Ectodermal cell (in vitro differentiated cells): ENCODE data around the gene UBE2D1.
"Not testable (repeated sequence)": the region's sequence is repeated elsewhere in the genome, so short reads cannot be mapped to it uniquely, and the experiment has no call there.

ENCODE experiments used
- H3K27ac ChIP-seq: 2 replicates; pipeline ENCODE4 v1.7.0; 2013; ENCODE audit warnings: mild to moderate bottlenecking, low read depth, low read length; ENCODE audit not compliant: insufficient read depth, poor library complexity, severe bottlenecking
- H3K27me3 ChIP-seq: 2 replicates; pipeline ENCODE4 v1.7.0; 2013; ENCODE audit warnings: mild to moderate bottlenecking, low read length; ENCODE audit not compliant: insufficient read depth, control insufficient read depth, poor library complexity, severe bottlenecking
- H3K36me3 ChIP-seq: one replicate; pipeline ENCODE4 v1.7.0; 2013; ENCODE audit warnings: low read length; ENCODE audit not compliant: control insufficient read depth, insufficient read depth
- H3K4me1 ChIP-seq: one replicate; pipeline ENCODE4 v1.7.0; 2013; ENCODE audit warnings: low read length; ENCODE audit not compliant: control insufficient read depth, insufficient read depth
- H3K4me3 ChIP-seq: 2 replicates; pipeline ENCODE4 v1.7.0; 2013; ENCODE audit warnings: low read depth, low read length, control low read depth; ENCODE audit not compliant: insufficient read depth
- H3K9me3 ChIP-seq: 2 replicates; pipeline ENCODE4 v1.7.0; 2013; ENCODE audit warnings: mild to moderate bottlenecking, low read length, moderate library complexity; ENCODE audit not compliant: control insufficient read depth
- WGBS, 2 experiments: methylation state at CpG; one replicate each; pipeline ENCODE4 v1.1.7; 2013; ENCODE audit warnings: missing lambda C conversion rate in 2 of 2; 5-methylcytosine and 5-hydroxymethylcytosine counted together

The UBE2D1 gene

DNA sequence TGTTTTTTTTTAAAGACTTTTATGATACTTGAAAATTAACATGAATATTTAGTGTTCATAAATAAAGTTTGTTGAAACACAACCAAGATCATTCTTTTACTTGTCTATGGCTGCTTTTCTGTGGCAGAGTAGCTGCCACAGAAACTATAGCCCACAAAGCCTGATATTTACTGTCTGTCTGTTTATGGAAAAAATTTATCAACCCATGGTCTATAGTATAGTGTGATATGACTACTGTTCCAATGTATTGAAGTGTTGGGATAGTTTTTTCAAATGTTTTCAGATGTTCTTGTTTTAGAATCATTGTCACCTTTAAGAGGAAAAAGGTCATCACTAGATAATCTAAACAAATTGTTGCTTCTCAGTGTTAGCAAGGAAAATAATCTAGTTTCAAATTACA, 61.3 kb downstream of the UBE2D1 start:
- Histone ChIP-seq H3K4me1 (no peaks in the 10 kb centered on the region), H3K9me3 (no peaks in the 10 kb centered on the region), H3K36me3 (peaks cover 15% of the 10 kb centered on the region), H3K4me3 (no peak overlapping the region), H3K27ac (no peak overlapping the region), H3K27me3 (no peaks in the 10 kb centered on the region)

DNA sequence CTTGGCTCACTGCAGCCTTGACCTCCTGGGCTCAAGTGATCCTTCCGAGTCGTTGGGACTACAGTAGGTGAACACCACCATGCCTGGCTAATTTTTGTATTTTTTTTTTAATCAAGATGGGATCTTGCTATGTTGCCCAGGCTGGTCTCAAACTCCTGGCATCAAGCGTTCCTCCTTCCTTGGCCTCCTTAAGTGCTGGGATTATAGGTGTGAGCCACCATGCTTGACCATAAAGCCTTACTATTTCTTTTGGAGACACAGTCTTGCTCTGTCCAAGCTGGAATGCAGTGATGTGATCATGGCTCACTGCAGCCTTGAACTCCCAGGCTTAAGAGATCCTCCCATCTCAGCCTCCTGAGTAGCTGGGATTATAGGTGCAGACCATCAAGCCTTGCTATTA, 63.0 kb downstream of the UBE2D1 start:
- H3K36me3 ChIP-seq, result peaks cover 15% of the 10 kb centered on the region
- 91 to 96% methylated on average over 3 of the region's 3 CpGs for WGBS, 2 experiments
- H3K4me3 ChIP-seq, result no peak overlapping the region
- H3K9me3 ChIP-seq, result no peaks in the 10 kb centered on the region
- no peak overlapping the region for H3K27ac ChIP-seq
- H3K4me1 ChIP-seq, result no peaks in the 10 kb centered on the region
- no peaks in the 10 kb centered on the region for H3K27me3 ChIP-seq

DNA sequence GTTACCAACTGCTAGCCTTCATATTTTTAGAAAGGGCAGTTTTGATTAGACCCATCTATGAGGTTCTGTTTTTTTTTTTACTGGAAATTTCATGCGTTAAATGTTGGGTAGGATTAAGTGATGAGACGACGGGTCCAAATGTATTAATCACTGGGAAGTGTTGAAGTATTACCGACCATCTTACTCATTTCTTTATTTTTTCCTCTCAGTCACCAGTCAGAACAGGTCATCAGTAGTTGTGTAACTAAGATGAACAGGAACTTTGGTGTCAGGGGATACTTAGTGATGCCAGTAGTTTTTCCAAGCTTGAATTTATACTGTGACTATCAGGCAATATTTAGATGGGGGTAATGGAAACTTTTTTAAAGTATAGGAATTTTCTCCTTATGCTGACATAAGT, 64.6 kb downstream of the UBE2D1 start:
- Histone ChIP-seq H3K4me1 (no peaks in the 10 kb centered on the region), H3K27ac (no peak overlapping the region), H3K27me3 (no peaks in the 10 kb centered on the region), H3K36me3 (peaks cover 15% of the 10 kb centered on the region), H3K4me3 (no peak overlapping the region), H3K9me3 (no peaks in the 10 kb centered on the region)
- WGBS, 2 experiments, result 93 to 98% methylated on average over 4 of the region's 4 CpGs

DNA sequence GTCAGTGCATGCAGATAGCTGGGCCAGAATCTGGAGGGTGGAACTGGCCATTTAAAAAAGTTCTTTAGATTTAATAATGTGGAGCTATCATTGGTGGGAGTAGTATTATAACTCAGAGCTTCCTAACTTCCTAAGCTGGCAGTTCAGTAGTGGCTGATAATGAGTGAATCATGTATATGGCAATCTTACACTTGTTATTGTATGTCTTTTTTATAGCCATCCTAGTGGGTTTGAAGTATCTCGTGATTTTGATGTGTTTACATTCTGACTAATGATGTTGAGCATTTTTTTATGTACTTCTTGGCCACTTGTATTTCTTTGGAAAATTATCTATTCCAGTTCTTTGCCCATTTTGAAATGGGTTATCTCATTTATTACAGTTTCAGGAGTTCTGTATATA, 65.8 kb downstream of the UBE2D1 start:
- Histone ChIP-seq H3K27me3 (no peaks in the 10 kb centered on the region), H3K4me3 (no peak overlapping the region), H3K36me3 (peaks cover 11% of the 10 kb centered on the region), H3K4me1 (no peaks in the 10 kb centered on the region), H3K9me3 (no peaks in the 10 kb centered on the region), H3K27ac (no peak overlapping the region)
- 87% methylated on average over 1 of the region's 1 CpG; no CpG with 5 or more reads in 1 of the 2 experiments for WGBS, 2 experiments

DNA sequence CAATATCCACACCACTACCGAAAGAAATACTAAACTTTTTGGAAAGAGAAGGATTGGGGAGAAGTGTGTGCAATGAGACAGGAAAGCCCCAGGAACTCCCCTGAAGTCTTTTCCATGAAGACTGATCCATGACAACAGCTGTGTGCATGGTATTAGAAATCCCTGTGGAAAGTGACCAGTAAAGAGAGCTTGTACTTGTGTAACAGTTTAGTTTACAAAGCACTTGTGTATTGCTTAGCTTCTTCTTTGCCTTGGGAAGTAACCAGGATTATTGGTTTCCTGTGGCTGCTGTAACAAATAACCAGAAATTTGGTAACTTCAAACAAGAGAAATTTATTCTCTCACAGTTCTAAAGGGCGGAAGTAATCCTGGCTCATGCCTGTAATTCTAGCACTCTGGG, 69.2 kb downstream of the UBE2D1 start:
- H3K9me3 ChIP-seq, result no peaks in the 10 kb centered on the region
- no peaks in the 10 kb centered on the region for H3K27me3 ChIP-seq
- H3K27ac ChIP-seq, result no peak overlapping the region
- no peaks in the 10 kb centered on the region for H3K4me1 ChIP-seq
- H3K4me3 ChIP-seq, result no peak overlapping the region
- H3K36me3 ChIP-seq, result no peaks in the 10 kb centered on the region
- WGBS, 2 experiments, result 88 to 96% methylated on average over 1 to 2 of the region's 2 CpGs

DNA sequence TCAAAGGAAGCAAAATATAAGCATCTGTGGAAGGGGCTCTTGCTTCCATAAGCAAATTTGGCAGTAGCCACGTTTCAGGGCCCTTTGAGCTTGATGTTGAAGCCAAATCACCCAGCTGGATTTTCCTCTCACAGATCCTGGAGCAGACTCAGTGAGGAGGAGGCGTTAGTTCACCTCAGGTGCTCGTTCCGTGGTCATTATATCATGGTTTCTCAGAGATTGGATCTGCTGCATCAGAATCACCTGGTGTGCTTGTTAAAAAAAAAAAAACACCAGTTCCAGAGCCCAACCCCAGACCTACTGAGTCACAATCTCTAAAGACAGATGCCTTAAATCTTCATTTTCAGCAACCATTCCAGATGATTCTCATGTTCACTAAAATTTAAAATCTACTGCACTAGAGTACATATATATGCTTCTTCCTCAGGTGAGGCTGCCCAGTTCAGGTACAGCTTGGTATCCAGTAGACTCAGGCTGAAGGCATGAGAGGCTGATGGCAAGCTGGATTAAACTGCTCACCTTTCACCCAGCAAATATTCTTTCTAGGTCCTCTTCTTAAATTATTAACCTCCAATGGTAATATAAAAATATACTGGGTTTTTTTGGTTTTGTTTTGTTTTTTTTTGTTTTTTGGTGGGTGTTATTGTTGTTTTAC, 75.3 kb downstream of the UBE2D1 start:
- no peak overlapping the region for H3K4me3 ChIP-seq
- no peaks in the 10 kb centered on the region for H3K27me3 ChIP-seq
- WGBS, 2 experiments, result 87 to 92% methylated on average over 4 of the region's 4 CpGs
- H3K36me3 ChIP-seq, result no peaks in the 10 kb centered on the region
- no peaks in the 10 kb centered on the region for H3K9me3 ChIP-seq
- H3K27ac ChIP-seq, result no peak overlapping the region
- peaks cover 7% of the 10 kb centered on the region for H3K4me1 ChIP-seq

- 24 to 25% methylated on average over 2 of the region's 2 CpGs for WGBS, 2 experiments
- H3K27me3 ChIP-seq, result no peaks in the 10 kb centered on the region
Measured at GRCh38 chr10:58412502-58412961, 77.7 kb downstream of the UBE2D1 start.

GRCh38 chr10:58414270-58415041, 79.7 kb downstream of the UBE2D1 start:
- Histone ChIP-seq H3K27ac (no peak overlapping the region), H3K9me3 (no peaks in the 10 kb centered on the region), H3K36me3 (no peaks in the 10 kb centered on the region), H3K27me3 (no peaks in the 10 kb centered on the region), H3K4me3 (no peak overlapping the region), H3K4me1 (peaks cover 7% of the 10 kb centered on the region)
- 76 to 78% methylated on average over 5 of the region's 5 CpGs for WGBS, 2 experiments

More at GRCh38 chr10:58412502-58412961, 77.7 kb downstream of the UBE2D1 start:
- Histone ChIP-seq H3K27ac (no peak overlapping the region), H3K36me3 (no peaks in the 10 kb centered on the region), H3K4me3 (no peak overlapping the region), H3K9me3 (no peaks in the 10 kb centered on the region), H3K4me1 (peaks cover 7% of the 10 kb centered on the region)

DNA sequence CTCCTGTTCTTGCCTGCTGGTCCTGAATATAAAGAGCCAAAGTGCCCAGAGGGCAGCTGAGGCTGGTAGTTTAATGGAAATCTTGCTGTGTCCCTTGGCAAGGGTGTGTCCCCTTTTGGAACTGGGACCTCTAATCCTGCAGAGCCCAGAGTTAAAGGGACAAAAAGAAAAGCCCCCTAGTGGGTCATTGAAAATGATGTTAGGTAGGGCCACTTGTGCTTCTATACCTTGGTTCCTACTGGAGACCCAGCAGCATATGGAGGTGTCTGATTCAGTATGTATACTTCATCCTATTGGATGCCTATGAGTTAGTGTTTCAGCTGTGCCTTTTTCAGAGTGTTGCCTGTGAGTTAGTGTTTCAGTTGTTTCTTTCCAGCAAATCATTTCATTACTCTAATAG, 81.0 kb downstream of the UBE2D1 start:
- Histone ChIP-seq H3K9me3 (no peaks in the 10 kb centered on the region), H3K27me3 (no peaks in the 10 kb centered on the region), H3K4me1 (peaks cover 7% of the 10 kb centered on the region), H3K36me3 (no peaks in the 10 kb centered on the region), H3K4me3 (no peak overlapping the region), H3K27ac (no peak overlapping the region)

GRCh38 chr10:58417902-58418301, 83.1 kb downstream of the UBE2D1 start:
- not testable (repeated sequence) for H3K9me3 ChIP-seq, H3K36me3 ChIP-seq, H3K27me3 ChIP-seq, H3K27ac ChIP-seq, H3K4me3 ChIP-seq, H3K4me1 ChIP-seq
- 78% methylated on average over 1 to 2 of the region's 2 CpGs for WGBS, 2 experiments
